GM12891 (cell line): ENCODE results near the gene YTHDF1.
A peak's percentile ranks its signal among the peaks of the same experiment; 100 is the strongest.

ENCODE experiments used
- PAX5 ChIP-seq: IDR thresholded peaks from 2 replicates; pipeline ENCODE4 v1.6.1; 2011; ENCODE audit warnings: low read length, moderate library complexity, mild to moderate bottlenecking; ENCODE audit not compliant: insufficient read depth, severe bottlenecking
- POLR2A ChIP-seq: IDR thresholded peaks from 2 replicates; pipeline ENCODE4 v1.6.1; 2011; ENCODE audit warnings: low read depth, low read length, control low read depth
- POLR2AphosphoS5 ChIP-seq: IDR thresholded peaks from 2 replicates; pipeline ENCODE4 v1.6.1; 2011; ENCODE audit warnings: low read depth, low read length, control low read depth
- POU2F2 ChIP-seq: IDR thresholded peaks from 2 replicates; pipeline ENCODE4 v1.6.1; 2011; ENCODE audit warnings: low read depth, mild to moderate bottlenecking, control low read depth, low read length, moderate library complexity
- SPI1 ChIP-seq: IDR thresholded peaks from 2 replicates; pipeline ENCODE4 v1.6.1; 2011; ENCODE audit warnings: low read depth, low read length, control low read depth
- TAF1 ChIP-seq: IDR thresholded peaks from 2 replicates; pipeline ENCODE4 v1.6.1; 2011; ENCODE audit warnings: low read depth, low read length, control low read depth

GRCh38 chr20:63216041-63216848 is at the start of gene YTHDF1:
- no peak for TF ChIP-seq POLR2A
- TF ChIP-seq POLR2AphosphoS5: no peak
- no peak for TF ChIP-seq POU2F2
- TF ChIP-seq PAX5: peak; percentile 6
- no peak for TF ChIP-seq TAF1
- no peak for TF ChIP-seq SPI1
